ENCODE results near the gene TPSAB1.

The TPSAB1 gene

DNA sequence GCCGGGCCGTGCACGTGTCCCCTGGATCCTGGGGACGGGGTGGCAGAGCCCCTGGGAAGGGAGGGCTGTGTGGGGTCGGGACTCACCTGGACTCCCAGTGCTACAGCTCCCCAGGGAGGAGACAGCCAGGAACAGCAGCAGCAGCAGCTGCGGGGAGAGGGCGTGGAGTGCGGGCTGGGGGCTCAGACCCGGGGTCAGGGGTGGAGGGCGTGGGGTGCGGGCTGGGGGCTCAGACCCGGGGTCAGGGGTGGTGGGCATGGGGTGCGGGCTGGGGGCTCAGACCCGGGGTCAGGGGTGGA lies 36.0 kb downstream of the TPSAB1 start:
- DNase-seq (ENCODE audit: low spot score), result no peak

GRCh38 chr16:1277151-1277598 lies 36.7 kb downstream of the TPSAB1 start:
- DNase-seq (ENCODE audit: low spot score), result no peak
- TF ChIP-seq, protein P1, sequence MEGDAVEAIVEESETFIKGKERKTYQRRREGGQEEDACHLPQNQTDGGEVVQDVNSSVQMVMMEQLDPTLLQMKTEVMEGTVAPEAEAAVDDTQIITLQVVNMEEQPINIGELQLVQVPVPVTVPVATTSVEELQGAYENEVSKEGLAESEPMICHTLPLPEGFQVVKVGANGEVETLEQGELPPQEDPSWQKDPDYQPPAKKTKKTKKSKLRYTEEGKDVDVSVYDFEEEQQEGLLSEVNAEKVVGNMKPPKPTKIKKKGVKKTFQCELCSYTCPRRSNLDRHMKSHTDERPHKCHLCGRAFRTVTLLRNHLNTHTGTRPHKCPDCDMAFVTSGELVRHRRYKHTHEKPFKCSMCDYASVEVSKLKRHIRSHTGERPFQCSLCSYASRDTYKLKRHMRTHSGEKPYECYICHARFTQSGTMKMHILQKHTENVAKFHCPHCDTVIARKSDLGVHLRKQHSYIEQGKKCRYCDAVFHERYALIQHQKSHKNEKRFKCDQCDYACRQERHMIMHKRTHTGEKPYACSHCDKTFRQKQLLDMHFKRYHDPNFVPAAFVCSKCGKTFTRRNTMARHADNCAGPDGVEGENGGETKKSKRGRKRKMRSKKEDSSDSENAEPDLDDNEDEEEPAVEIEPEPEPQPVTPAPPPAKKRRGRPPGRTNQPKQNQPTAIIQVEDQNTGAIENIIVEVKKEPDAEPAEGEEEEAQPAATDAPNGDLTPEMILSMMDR (IDR thresholded peaks at IDR 0.05; ENCODE audit: extremely low read depth, missing control alignments), result no peak

More for the DNA sequence above, 36.0 kb downstream of the TPSAB1 start:
- TF ChIP-seq, protein P1 (IDR thresholded peaks at IDR 0.05; ENCODE audit: extremely low read depth, missing control alignments), result no peak

- TF ChIP-seq, protein P1 (IDR thresholded peaks at IDR 0.05; ENCODE audit: extremely low read depth, missing control alignments), result no peak
- no peak for DNase-seq (ENCODE audit: low spot score)
Observed at GRCh38 chr16:1277617-1278282, 37.2 kb downstream of the TPSAB1 start.

GRCh38 chr16:1278477-1278876 lies 38.0 kb downstream of the TPSAB1 start:
- TF ChIP-seq, protein P1 (IDR thresholded peaks at IDR 0.05; ENCODE audit: extremely low read depth, missing control alignments), result no peak
- no peak for DNase-seq (ENCODE audit: low spot score)

DNA sequence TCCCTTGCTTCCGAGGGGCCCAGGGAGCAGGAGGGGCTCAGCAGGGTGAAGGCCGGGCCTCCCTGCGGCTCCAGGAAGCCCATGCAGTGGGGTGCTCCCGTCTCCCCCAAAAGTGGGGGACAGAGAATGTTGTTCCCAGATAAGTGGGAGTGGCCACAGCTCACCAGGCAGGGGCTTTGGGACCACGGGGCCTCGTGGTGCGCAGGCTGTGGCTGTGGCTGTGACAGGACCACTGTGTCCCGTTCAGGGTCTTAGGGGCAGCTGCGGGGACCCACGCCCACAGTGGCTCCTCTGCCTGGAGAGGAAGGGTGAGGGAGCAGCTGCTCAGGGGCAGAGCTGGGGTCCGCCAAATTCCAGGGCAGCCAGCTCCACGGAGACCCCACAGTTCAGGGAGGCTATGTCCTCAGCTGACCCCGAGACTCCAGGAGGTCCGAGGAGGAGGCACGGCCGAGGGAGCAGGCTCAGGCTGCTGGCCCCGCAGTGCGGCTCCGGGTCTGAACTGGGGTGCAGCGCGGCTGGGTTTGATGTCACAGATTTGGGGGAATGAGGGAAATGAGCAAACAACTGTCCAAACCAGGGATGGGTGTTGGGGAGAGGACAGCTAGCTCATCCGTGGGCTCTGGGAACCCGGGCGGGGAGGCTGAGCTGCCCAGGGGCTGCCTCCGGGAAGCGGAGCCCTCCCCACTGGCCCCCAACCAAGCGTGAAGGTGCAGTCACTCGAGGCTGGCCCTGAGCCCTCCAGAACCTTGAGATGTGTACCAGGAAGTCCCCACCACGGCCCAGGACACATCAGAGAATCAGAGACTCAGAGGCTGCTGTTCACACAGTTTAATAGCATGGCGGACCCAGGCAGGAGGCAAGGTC lies 38.8 kb downstream of the TPSAB1 start:
- DNase-seq (ENCODE audit: low spot score), result no peak
- TF ChIP-seq, protein P1 (IDR thresholded peaks at IDR 0.05; ENCODE audit: extremely low read depth, missing control alignments), result no peak

DNA sequence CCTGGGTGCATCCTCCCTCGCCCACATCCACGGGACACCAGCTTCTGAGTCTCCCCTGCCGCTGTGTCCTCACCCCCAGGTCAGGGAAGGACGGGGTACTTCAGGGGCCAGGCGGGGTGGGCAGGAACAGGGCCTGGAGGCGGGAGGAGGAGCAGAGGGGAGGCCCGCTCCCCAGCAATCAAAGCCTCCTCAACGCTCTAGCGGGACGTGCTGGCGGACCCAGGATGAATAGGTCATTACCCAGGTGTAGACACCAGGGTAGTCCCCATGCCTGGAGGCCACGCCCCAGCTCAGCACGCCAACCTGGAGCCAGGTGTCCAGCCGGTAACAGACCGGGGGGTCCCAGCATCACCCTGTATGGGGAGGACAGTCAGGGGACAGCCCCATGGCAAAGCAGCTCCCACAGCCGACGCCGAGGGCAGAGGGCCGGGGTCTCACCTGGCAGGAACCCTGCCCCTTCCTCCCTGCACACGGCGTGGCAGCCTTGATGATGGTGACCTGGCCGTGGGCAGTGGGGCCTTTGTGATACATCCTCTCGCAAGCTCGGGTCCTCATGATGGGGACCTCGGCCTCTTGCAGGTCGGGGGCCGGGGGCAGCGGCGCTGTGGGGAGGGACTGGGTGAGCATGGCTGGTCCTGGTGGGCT lies 39.6 kb downstream of the TPSAB1 start:
- DNase-seq (ENCODE audit: low spot score), result no peak
- TF ChIP-seq, protein P1 (IDR thresholded peaks at IDR 0.05; ENCODE audit: extremely low read depth, missing control alignments), result no peak

DNA sequence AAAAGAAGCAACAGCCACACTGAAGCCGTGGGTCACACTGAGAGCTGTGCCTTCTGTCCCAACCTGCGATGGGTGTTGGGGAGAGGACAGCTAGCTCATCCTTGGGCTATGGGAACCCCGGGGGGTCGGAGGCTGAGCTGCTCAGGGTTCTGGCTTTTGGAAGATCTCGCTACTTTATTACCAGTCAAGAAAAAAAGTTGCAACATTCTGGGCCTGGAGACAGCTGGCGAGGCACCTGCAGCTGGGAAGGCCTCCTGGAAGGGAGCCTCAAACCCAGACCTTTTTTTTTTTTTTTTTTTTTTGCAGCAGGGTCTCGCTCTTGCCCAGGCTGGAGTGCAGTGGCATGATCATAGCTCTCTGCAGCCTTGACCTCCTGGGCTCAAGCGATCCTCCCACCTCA lies 40.3 kb downstream of the TPSAB1 start:
- TF ChIP-seq, protein P1 (IDR thresholded peaks at IDR 0.05; ENCODE audit: extremely low read depth, missing control alignments), result no peak
- DNase-seq (ENCODE audit: low spot score), result no peak

Data from GM20000 (cell line).